ENCODE data around the gene MINDY4B.

DNA sequence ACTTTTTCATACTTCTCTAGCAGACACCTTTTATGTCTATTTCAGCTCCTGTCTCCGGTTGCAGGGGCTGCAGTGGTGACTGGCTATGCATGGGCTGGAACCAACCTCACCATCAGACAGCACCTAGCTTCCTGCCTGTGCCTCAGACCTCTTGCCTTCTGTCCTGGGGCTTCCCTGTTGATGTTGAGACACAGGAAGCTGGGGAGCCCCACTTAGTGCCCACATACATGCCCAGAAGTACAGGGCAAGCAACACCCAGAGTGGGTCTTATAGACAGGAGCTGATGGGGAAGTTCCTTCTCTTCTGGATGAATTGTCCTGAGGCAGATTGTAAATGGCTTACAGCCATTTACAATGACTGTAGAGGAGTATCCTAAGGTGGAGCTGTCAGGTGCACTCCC is 77.0 kb downstream of the MINDY4B start:
- TF ChIP-seq GABPA (IDR thresholded peaks at IDR 0.05; ENCODE audit: low read depth) (no peak), CTCF (IDR thresholded peaks at IDR 0.05; ENCODE audit: insufficient read depth, low read length) (no peak), SPI1 (IDR thresholded peaks at IDR 0.05; ENCODE audit: borderline replicate concordance, low read depth) (no peak)
